Bronchial epithelial cell (primary cell): Measurements from ENCODE around the gene PDE6D. TPM values are rescaled to one million over a fixed set of nuclear protein-coding genes. Genes with fewer than 3 reads are reported as not detected.
A peak's percentile ranks its signal among the peaks of the same experiment; 100 is the strongest.

ENCODE experiments used
- DNase-seq: peaks from one replicate; pipeline ENCODE4 v3.0.0-alpha.2; 2010; ENCODE audit warnings: low read depth
- FAIRE-seq: peaks from 2 replicates; lab custom pipeline; 2011; peaks lifted over from hg19 to GRCh38; lab: Jason Lieb, UNC
- H3K27me3 ChIP-seq: 2 replicates; pipeline ENCODE4 v1.5.1; 2011; ENCODE audit warnings: low read length; ENCODE audit not compliant: control insufficient read depth, insufficient read depth
- H3K36me3 ChIP-seq: 2 replicates; pipeline ENCODE4 v1.5.1; 2011; ENCODE audit warnings: low read length; ENCODE audit not compliant: control insufficient read depth, insufficient read depth
- H3K4me3 ChIP-seq: 2 replicates; pipeline ENCODE4 v1.5.1; 2011; ENCODE audit warnings: mild to moderate bottlenecking, low read depth, low read length, control low read depth
- total RNA-seq: library from RNA; depleted of rRNA; stranded (reverse); fragments of >200 nt; gene quantifications from 2 replicates; pipeline ENCODE4 v1.2.1, GENCODE V29; 2014
- TF ChIP-seq, protein P1 (sequence below): IDR thresholded peaks from 2 replicates; pipeline ENCODE4 v1.5.1; 2011; ENCODE audit warnings: mild to moderate bottlenecking, moderate library complexity, low read length, control low read depth, inconsistent platforms; ENCODE audit not compliant: insufficient read depth, severe bottlenecking

Gene PDE6D
- total RNA-seq, 1 donor from 2014 or later, result 7.6 TPM

DNA sequence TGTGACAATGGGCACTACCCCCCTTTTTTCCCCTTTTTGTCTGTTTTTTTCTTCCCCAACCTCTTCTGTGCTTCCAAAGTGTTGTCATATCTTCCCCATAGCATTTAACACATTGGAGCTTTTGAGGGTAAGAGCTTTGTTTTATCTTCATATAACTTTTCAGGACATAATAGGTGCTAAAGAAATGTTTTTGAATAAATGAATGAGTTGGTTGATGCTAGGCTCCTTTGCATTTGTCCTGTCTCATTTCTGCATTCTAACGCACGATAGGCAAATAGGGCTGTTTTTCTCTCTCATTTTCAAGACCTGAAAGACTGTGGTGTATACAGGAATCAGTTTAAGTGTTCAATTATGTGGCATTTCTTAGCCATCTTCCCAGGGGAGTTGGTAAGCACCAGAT is 4.3 kb upstream of the PDE6D start:
- H3K27me3 ChIP-seq, result no peaks in the 10 kb centered on the region
- H3K36me3 ChIP-seq, result no peaks in the 10 kb centered on the region
- DNase-seq (no peak), FAIRE-seq (no peak)
- H3K4me3 ChIP-seq, result no peak overlapping the region
- TF ChIP-seq, protein P1, sequence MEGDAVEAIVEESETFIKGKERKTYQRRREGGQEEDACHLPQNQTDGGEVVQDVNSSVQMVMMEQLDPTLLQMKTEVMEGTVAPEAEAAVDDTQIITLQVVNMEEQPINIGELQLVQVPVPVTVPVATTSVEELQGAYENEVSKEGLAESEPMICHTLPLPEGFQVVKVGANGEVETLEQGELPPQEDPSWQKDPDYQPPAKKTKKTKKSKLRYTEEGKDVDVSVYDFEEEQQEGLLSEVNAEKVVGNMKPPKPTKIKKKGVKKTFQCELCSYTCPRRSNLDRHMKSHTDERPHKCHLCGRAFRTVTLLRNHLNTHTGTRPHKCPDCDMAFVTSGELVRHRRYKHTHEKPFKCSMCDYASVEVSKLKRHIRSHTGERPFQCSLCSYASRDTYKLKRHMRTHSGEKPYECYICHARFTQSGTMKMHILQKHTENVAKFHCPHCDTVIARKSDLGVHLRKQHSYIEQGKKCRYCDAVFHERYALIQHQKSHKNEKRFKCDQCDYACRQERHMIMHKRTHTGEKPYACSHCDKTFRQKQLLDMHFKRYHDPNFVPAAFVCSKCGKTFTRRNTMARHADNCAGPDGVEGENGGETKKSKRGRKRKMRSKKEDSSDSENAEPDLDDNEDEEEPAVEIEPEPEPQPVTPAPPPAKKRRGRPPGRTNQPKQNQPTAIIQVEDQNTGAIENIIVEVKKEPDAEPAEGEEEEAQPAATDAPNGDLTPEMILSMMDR, result no peak

DNA sequence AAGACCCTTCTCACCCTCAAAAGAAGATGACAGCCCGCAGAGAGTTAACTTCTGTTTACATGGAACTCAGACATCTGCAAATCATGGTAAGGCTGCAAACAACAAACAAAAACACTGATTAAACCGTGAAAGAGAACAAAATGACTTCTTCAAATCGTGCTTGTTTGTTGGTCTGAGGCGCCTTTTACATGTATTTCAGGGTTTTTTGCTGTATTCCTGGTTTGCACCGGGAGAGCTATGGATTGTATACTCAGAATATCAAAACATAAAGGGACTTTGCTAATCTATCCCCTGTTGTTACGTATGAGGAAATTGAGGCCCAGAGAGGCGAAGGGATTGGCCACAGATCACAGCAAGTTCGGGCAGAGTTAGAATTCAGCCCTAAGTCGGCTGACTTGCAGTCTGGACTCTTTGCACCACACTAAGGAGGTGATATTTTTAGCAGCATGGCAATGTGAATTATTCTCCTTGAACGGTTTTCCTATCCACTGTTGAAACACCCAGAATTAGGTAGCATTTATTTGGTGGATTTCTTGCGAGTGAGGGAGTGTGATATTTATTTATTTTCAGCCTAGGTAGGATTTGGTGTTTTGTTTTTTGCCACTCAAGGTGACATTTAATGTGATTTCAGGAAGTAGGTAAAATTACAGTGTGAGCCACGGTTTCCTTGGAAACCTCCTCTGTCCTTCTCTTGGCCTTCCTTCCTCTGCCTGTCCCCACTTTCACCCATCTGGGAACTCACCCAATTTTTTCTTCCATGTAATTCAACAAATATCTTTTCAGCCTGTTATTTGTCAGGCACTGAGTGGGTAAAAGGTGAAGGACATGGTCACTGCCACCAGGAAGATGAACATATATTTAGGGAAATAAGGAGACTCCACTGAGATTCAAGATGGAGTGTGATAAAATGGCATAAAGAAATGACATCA is 980 bp upstream of the PDE6D start:
- H3K27me3 ChIP-seq, result no peaks in the 10 kb centered on the region
- H3K36me3 ChIP-seq, result no peaks in the 10 kb centered on the region
- peak overlapping the region; percentile 85 for H3K4me3 ChIP-seq
- TF ChIP-seq, protein P1, result no peak
- FAIRE-seq (no peak), DNase-seq (peak; percentile 90)

DNA sequence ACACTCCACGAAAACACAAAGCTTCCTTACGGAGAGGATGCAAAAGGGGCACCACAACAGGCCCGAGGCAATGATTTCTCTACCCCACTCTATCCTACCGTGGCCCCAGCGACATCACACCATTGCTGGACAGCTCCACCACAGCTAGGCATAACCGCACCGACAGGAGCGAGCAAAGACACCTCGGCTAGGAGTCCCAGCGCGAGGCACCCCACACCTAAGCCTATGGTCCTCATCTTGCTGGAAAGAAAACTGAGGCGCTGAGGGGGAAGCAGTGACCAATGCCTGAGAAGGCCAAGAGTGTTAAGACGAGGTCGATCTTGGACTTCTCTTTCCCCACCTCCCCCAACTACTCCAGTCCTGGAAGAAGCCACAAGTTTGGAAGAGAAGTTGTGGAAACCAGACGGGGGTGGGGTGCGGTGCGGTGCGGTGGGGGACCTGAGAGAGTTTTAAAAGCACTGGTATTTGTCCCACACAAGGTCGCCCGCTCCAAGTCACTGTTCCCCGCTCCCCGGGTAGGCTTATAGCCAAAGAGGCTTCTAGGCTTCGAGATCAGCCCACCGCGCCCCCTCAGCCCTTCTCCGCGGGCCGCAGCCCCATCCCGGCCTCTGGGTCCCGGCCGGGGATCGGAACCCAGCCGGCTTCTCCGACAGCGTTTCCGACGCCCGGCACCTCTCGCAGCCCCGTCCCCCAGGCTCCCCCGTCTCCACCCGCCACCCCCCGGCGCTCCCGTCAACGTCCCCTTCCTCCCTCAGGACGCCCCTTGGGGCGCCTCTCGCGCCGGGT is 766 bp downstream of the PDE6D start:
- Histone ChIP-seq H3K27me3 (no peaks in the 10 kb centered on the region), H3K36me3 (no peaks in the 10 kb centered on the region), H3K4me3 (peak overlapping the region; percentile 85)
- FAIRE-seq, result no peak
- peak; percentile 29 for DNase-seq
- TF ChIP-seq, protein P1, result no peak

- Histone ChIP-seq H3K27me3 (no peaks in the 10 kb centered on the region), H3K36me3 (no peaks in the 10 kb centered on the region), H3K4me3 (no peak overlapping the region)
- FAIRE-seq, result no peak
- no peak for DNase-seq
- TF ChIP-seq, protein P1, result no peak
These were observed 11.6 kb downstream of the PDE6D start for GRCh38 chr2:231769170-231770136.

- TF ChIP-seq, protein P1, result no peak
- no peak for DNase-seq
- Histone ChIP-seq H3K4me3 (no peak overlapping the region), H3K36me3 (no peaks in the 10 kb centered on the region), H3K27me3 (no peaks in the 10 kb centered on the region)
- no peak for FAIRE-seq
These were observed 15.6 kb downstream of the PDE6D start for GRCh38 chr2:231765496-231765929.
